ENCODE results near the gene LKAAEAR1.

Gene LKAAEAR1

DNA sequence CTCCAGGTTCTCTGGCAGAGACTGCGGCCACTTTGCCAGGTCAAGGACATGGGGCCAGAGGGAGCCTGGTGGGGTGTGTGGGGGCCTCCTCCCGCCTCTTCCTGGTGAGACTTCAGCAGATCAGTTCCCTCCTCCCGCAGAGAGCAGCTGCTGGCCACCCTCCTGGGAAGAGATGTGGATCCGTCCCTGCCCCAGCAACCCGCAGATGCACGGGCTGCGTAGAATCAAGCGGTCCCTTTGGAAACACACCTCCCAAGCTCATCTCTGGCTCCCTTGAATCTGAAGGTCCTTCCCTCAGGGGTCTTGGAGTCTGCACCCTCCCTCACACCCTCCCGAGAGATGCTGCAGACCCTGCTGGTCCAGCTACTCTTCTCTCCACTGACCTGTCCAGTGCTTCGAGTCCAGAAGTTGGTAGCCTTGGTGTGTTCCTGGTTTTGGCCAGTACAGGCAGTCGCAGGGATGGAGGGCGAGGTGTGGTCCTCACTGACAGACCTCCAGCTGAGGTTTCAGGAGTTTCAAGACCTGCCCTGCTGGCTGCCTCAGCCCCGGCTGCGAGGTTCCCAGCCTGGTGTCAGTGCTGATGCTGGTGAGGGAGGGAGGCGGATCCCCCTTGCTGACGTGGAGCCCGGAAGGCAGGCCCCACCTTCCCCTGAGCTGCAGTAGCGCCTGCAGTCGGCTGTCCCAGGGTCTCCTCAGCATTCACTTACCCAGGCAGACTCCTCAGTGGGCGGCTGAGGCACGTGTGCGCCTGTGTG is 23.0 kb upstream of the LKAAEAR1 start, which contains the start of gene NPBWR2:
Gene NPBWR2, minus strand, starts transcription at position 585 of the 755 bp plus-strand sequence. CDS start 734 bp downstream, outside the sequence.
- FAIRE-seq (no peak), DNase-seq (ENCODE audit: insufficient read length, low spot score) (no peak)
- no peak for TF ChIP-seq POLR2A (IDR thresholded peaks at IDR 0.05; ENCODE audit: low read depth, low read length)

- TF ChIP-seq POLR2A (IDR thresholded peaks at IDR 0.05; ENCODE audit: low read depth, low read length) = no peak
- DNase-seq (ENCODE audit: insufficient read length, low spot score) (no peak), FAIRE-seq (no peak)
Measured at GRCh38 chr20:64106435-64106961, 22.3 kb upstream of the LKAAEAR1 start.

DNA sequence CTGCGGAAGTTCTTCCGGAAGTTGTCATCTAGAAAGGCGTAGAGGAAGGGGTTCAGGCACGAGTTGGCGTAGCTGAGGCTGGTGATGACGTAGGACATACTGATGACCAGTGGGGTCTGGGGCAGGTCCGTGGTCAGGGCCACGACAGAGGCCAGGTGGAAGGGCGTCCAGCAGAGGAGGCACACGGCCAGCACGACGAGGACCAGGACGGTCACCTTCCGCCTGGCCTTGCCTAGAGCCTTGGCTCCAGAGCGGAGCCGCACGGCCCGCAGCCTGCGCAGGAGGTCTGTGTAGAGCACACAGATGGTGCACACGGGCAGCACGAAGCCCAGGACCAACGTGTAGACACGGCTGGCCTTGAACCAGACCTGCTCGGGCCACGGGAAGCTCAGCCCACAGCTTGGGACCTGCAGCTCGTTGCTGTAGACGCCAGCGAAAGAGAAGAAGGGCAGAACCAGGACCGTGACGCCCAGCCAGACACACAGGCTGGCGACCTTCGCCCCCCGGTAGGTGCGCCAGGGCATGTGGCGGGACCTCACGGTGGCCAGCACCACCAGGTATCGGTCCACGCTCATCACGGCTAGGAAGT is 21.7 kb upstream of the LKAAEAR1 start:
- no peak for TF ChIP-seq POLR2A (IDR thresholded peaks at IDR 0.05; ENCODE audit: low read depth, low read length)

GRCh38 chr20:64104667-64105451 is 20.7 kb upstream of the LKAAEAR1 start:
- FAIRE-seq (no peak), DNase-seq (ENCODE audit: insufficient read length, low spot score) (no peak)
- TF ChIP-seq POLR2A (IDR thresholded peaks at IDR 0.05; ENCODE audit: low read depth, low read length) = no peak

More for the DNA sequence above, 21.7 kb upstream of the LKAAEAR1 start:
- no peak for FAIRE-seq
- no peak for DNase-seq (ENCODE audit: insufficient read length, low spot score)

- FAIRE-seq (no peak), DNase-seq (ENCODE audit: insufficient read length, low spot score) (no peak)
- TF ChIP-seq POLR2A (IDR thresholded peaks at IDR 0.05; ENCODE audit: low read depth, low read length) = no peak
Measured at GRCh38 chr20:64103871-64104666, 19.9 kb upstream of the LKAAEAR1 start.

DNA sequence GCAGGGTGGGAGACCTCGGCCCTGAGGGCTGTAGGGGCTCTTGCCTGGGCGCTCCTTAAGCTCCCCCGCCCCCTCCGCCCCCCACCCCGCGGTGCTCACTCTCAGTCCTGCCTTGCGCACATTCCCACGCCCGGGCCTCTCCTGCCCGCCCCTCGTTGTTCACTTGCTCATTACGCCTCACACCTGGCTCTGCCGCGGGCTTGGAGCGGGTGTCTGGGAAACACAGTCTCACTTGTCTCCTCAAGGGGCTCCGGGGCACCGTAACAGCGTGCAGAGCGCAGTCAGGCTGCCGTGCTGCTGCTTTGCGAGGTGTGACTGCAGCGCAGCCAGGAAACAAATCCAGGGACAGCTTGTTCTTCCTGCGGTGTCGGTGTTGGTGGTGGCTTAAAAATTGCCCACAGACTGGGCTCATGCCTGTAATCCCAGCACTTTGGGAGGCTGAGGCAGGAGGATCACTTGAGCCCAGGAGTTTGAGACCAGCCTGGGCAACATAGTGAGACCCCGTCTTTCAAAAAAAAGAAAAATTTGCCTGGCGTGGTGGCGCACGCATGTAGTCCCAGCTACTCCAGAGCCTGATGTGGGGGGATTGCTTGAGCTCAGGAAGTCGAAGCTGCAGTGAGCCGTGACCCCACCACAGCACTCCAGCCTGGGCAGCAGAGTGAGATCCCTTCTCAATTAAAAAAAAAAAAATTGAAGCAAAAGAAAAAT is 18.6 kb upstream of the LKAAEAR1 start:
- FAIRE-seq (no peak), DNase-seq (ENCODE audit: insufficient read length, low spot score) (no peak)
- TF ChIP-seq POLR2A (IDR thresholded peaks at IDR 0.05; ENCODE audit: low read depth, low read length) = no peak

- no peak for TF ChIP-seq POLR2A (IDR thresholded peaks at IDR 0.05; ENCODE audit: low read depth, low read length)
- peak; percentile 72 for DNase-seq (ENCODE audit: insufficient read length, low spot score)
- FAIRE-seq = no peak
Measured at GRCh38 chr20:64101731-64102621, 17.8 kb upstream of the LKAAEAR1 start.

- FAIRE-seq = no peak
- no peak for TF ChIP-seq POLR2A (IDR thresholded peaks at IDR 0.05; ENCODE audit: low read depth, low read length)
- DNase-seq (ENCODE audit: insufficient read length, low spot score) = no peak
Measured at GRCh38 chr20:64100946-64101688, 16.9 kb upstream of the LKAAEAR1 start.

- FAIRE-seq = no peak
- no peak for DNase-seq (ENCODE audit: insufficient read length, low spot score)
- no peak for TF ChIP-seq POLR2A (IDR thresholded peaks at IDR 0.05; ENCODE audit: low read depth, low read length)
Measured at GRCh38 chr20:64100566-64100888, 16.3 kb upstream of the LKAAEAR1 start.

DNA sequence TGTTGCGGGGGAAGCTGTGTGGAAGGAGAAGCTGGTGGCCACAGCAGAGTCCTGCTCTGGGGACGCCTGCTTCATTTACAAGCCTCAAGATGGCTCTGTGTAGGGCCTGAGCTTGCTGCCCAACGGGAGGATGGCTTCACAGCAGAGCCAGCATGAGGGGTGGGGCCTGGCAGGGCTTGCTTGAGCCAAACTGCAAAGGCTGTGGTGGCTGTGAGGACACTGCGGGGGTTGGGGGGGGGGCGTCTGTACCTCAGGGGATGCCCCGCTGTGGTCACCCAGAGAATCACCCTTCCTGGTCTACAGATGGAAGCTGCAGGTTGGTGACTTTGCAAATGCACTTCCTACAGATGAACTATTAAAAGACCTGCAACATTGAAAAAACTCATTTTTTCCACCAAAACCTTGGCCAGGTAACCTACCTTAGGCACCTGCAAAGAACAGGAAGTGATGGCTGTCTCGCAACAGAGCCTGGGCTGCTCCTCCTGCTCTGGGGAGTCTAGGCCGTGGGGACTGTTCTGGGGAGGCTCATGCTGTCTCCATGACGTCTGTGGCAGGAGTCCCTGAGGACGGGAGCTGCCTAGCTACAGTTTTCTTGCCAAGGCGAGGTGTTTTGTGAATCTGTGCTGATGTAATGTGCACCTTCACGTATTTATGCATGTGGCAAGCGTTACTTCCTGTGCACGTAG is 15.8 kb upstream of the LKAAEAR1 start:
- no peak for DNase-seq (ENCODE audit: insufficient read length, low spot score)
- no peak for TF ChIP-seq POLR2A (IDR thresholded peaks at IDR 0.05; ENCODE audit: low read depth, low read length)
- FAIRE-seq = no peak
